NOMO-1 treated with dmso at 0.1 percent for 144 hours (cell line): ENCODE measurements around the gene NRDE2.
A peak's percentile ranks its signal among the peaks of the same experiment; 100 is the strongest.
"Not testable (repeated sequence)": the region's sequence is repeated elsewhere in the genome, so short reads cannot be mapped to it uniquely, and the experiment has no call there.

Source experiments
- DNase-seq: peaks from one replicate; lab custom pipeline; 2025; ENCODE audit not compliant: unreplicated experiment; lab: John Stamatoyannopoulos, UW

Gene NRDE2

GRCh38 chr14:90342327-90342726, 10.6 kb upstream of the NRDE2 start:
- no peak for DNase-seq

GRCh38 chr14:90341784-90342183, 10.0 kb upstream of the NRDE2 start:
- no peak for DNase-seq

GRCh38 chr14:90341232-90341631, 9.5 kb upstream of the NRDE2 start:
- not testable (repeated sequence) for DNase-seq

GRCh38 chr14:90336985-90337384, 5.2 kb upstream of the NRDE2 start:
- no peak for DNase-seq

- DNase-seq: no peak
Measured at GRCh38 chr14:90336401-90336800, 4.7 kb upstream of the NRDE2 start.

- no peak for DNase-seq
Measured at GRCh38 chr14:90332271-90332584, 487 bp upstream of the NRDE2 start.

GRCh38 chr14:90330203-90331196, 1.2 kb downstream of the NRDE2 start:
- no peak for DNase-seq

- no peak for DNase-seq
Measured at GRCh38 chr14:90321891-90322290, 9.8 kb downstream of the NRDE2 start.

- DNase-seq: no peak
Measured at GRCh38 chr14:90319634-90320541, 11.9 kb downstream of the NRDE2 start.

- no peak for DNase-seq
Measured at GRCh38 chr14:90319173-90319572, 12.6 kb downstream of the NRDE2 start.

- DNase-seq: no peak
Measured at GRCh38 chr14:90318016-90318415, 13.7 kb downstream of the NRDE2 start.

GRCh38 chr14:90317286-90317685, 14.5 kb downstream of the NRDE2 start:
- DNase-seq: no peak

- DNase-seq: no peak
Measured at GRCh38 chr14:90308561-90308960, 23.2 kb downstream of the NRDE2 start.

GRCh38 chr14:90305176-90305601, 26.6 kb downstream of the NRDE2 start:
- no peak for DNase-seq

- no peak for DNase-seq
Measured at GRCh38 chr14:90304502-90304901, 27.2 kb downstream of the NRDE2 start.

GRCh38 chr14:90303473-90303872, 28.3 kb downstream of the NRDE2 start:
- DNase-seq: no peak

- no peak for DNase-seq
Measured at GRCh38 chr14:90302529-90303303, 29.0 kb downstream of the NRDE2 start.

GRCh38 chr14:90301668-90302090, 30.1 kb downstream of the NRDE2 start:
- DNase-seq: no peak

- DNase-seq: no peak
Measured at GRCh38 chr14:90301122-90301521, 30.6 kb downstream of the NRDE2 start.

- DNase-seq: peak; percentile 65
Measured at GRCh38 chr14:90300611-90301047, 31.1 kb downstream of the NRDE2 start.

- DNase-seq: peak; percentile 76
Measured at GRCh38 chr14:90299408-90299807, 32.3 kb downstream of the NRDE2 start.
